OCI-LY3 (cell line): Measurements from ENCODE around the gene ZNF22.

ENCODE experiments used
- H2AFZ ChIP-seq: fragments of 200-600, 300-600 bp; shearing (Covaris generic); 2 replicates; pipeline ENCODE4 v1.6.0; 2014; ENCODE audit warnings: antibody characterized with exemption, low read depth, low read length
- H3K27ac ChIP-seq: fragments of 200-600, 300-600 bp; sonication (generic); 2 replicates; pipeline ENCODE4 v1.5.1; 2014; ENCODE audit warnings: mild to moderate bottlenecking, low read length, moderate library complexity, mixed read lengths
- H3K27me3 ChIP-seq: fragments of 200-600, 300-600 bp; sonication (generic); 2 replicates; pipeline ENCODE4 v1.6.1; 2014; ENCODE audit warnings: low read depth, low read length, mixed read lengths
- H3K36me3 ChIP-seq: fragments of 200-600, 300-600 bp; sonication (generic); replicated peaks from 2 replicates; pipeline ENCODE3; 2014; ENCODE audit warnings: low read depth, low read length, mixed read lengths
- H3K4me1 ChIP-seq: fragments of 300-600, 200-600 bp; sonication (generic); 2 replicates; pipeline ENCODE4 v1.6.1; 2014; ENCODE audit warnings: low read length, mixed read lengths
- H3K4me2 ChIP-seq: fragments of 200-600, 300-600 bp; sonication (generic); 2 replicates; pipeline ENCODE4 v1.6.1; 2014; ENCODE audit warnings: low read length, mixed read lengths
- H3K4me3 ChIP-seq: fragments of 300-600, 200-600 bp; sonication (generic); 2 replicates; pipeline ENCODE4 v1.5.1; 2014; ENCODE audit warnings: antibody characterized with exemption, mild to moderate bottlenecking, low read length, moderate library complexity
- H3K79me2 ChIP-seq: fragments of 300-600, 200-600 bp; shearing (Covaris generic); 2 replicates; pipeline ENCODE4 v1.6.1; 2014; ENCODE audit warnings: mild to moderate bottlenecking, low read length, mixed read lengths
- H3K9ac ChIP-seq: fragments of 300-600, 200-600 bp; shearing (Covaris generic); 2 replicates; pipeline ENCODE4 v1.6.0; 2014; ENCODE audit warnings: mild to moderate bottlenecking, low read length, moderate library complexity
- H3K9me3 ChIP-seq: fragments of 200-600, 300-600 bp; shearing (Covaris generic); 2 replicates; pipeline ENCODE4 v1.6.1; 2014; ENCODE audit warnings: low read length, mixed read lengths; ENCODE audit not compliant: insufficient read depth
- H4K20me1 ChIP-seq: fragments of 200-600, 300-600 bp; sonication (generic); 2 replicates; pipeline ENCODE4 v1.6.1; 2016; ENCODE audit warnings: low read length, mixed read lengths; ENCODE audit not compliant: insufficient read depth
- CTCF ChIP-seq: fragments of 200-600, 300-600 bp; sonication (generic); IDR thresholded peaks from 2 replicates; pipeline ENCODE4 v1.5.1; 2014; ENCODE audit warnings: antibody characterized with exemption, low read length, low read depth
- EZH2phosphoT487 ChIP-seq: fragments of 200-600 bp; shearing (Covaris generic); IDR thresholded peaks from 2 replicates; pipeline ENCODE4 v1.6.1; 2018; ENCODE audit warnings: antibody characterized with exemption, mixed run types, low read depth

The ZNF22 gene

GRCh38 chr10:44968500-44969400, 32.0 kb upstream of the ZNF22 start:
- Histone ChIP-seq H3K4me1 (peaks cover 63% of the 10 kb centered on the region), H3K4me3 (no peak overlapping the region)
- TF ChIP-seq EZH2phosphoT487 (no peak), CTCF (no peak)

GRCh38 chr10:44969854-44970253, 30.9 kb upstream of the ZNF22 start:
- no peak overlapping the region for H3K27ac ChIP-seq
- H3K27me3 ChIP-seq: no peaks in the 10 kb centered on the region
- TF ChIP-seq EZH2phosphoT487 (no peak), CTCF (no peak)
- H2AFZ ChIP-seq: no peak overlapping the region
- H3K79me2 ChIP-seq: no peaks in the 10 kb centered on the region
- no peaks in the 10 kb centered on the region for H3K36me3 ChIP-seq
- no peak overlapping the region for H3K9ac ChIP-seq
- H3K4me1 ChIP-seq: peaks cover 63% of the 10 kb centered on the region
- H3K4me2 ChIP-seq: no peak overlapping the region
- H4K20me1 ChIP-seq: no peaks in the 10 kb centered on the region
- no peaks in the 10 kb centered on the region for H3K9me3 ChIP-seq
- H3K4me3 ChIP-seq: no peak overlapping the region

More at GRCh38 chr10:44968500-44969400, 32.0 kb upstream of the ZNF22 start:
- Histone ChIP-seq H3K27me3 (no peaks in the 10 kb centered on the region), H3K79me2 (no peaks in the 10 kb centered on the region), H2AFZ (no peak overlapping the region), H3K27ac (peak overlapping the region; percentile 69; the same call in 1 of the 2 replicates), H3K9ac (no peak overlapping the region), H3K4me2 (peak overlapping the region; percentile 78), H3K36me3 (no peaks in the 10 kb centered on the region), H3K9me3 (no peaks in the 10 kb centered on the region), H4K20me1 (no peaks in the 10 kb centered on the region)

- no peaks in the 10 kb centered on the region for H3K79me2 ChIP-seq
- no peaks in the 10 kb centered on the region for H3K9me3 ChIP-seq
- H2AFZ ChIP-seq: no peak overlapping the region
- H3K36me3 ChIP-seq: no peaks in the 10 kb centered on the region
- no peaks in the 10 kb centered on the region for H4K20me1 ChIP-seq
- peaks cover 58% of the 10 kb centered on the region for H3K4me1 ChIP-seq
- TF ChIP-seq CTCF (no peak), EZH2phosphoT487 (no peak)
- H3K27me3 ChIP-seq: no peaks in the 10 kb centered on the region
- H3K4me2 ChIP-seq: no peak overlapping the region
- H3K9ac ChIP-seq: no peak overlapping the region
- H3K27ac ChIP-seq: no peak overlapping the region
- H3K4me3 ChIP-seq: no peak overlapping the region
Measured at GRCh38 chr10:44970812-44971395, 29.8 kb upstream of the ZNF22 start.

GRCh38 chr10:44971434-44971833, 29.3 kb upstream of the ZNF22 start:
- H3K36me3 ChIP-seq: no peaks in the 10 kb centered on the region
- H3K79me2 ChIP-seq: no peaks in the 10 kb centered on the region
- no peaks in the 10 kb centered on the region for H3K9me3 ChIP-seq
- TF ChIP-seq EZH2phosphoT487: no peak
- TF ChIP-seq CTCF: no peak
- H4K20me1 ChIP-seq: no peaks in the 10 kb centered on the region
- H3K27ac ChIP-seq: no peak overlapping the region
- no peak overlapping the region for H3K9ac ChIP-seq
- no peak overlapping the region for H2AFZ ChIP-seq
- peaks cover 55% of the 10 kb centered on the region for H3K4me1 ChIP-seq
- H3K4me2 ChIP-seq: no peak overlapping the region
- no peaks in the 10 kb centered on the region for H3K27me3 ChIP-seq
- H3K4me3 ChIP-seq: no peak overlapping the region
